K562 (cell line): ENCODE measurements around the gene KIF27. TPM values are rescaled to one million over a fixed set of nuclear protein-coding genes. Genes with fewer than 3 reads are reported as not detected.
A peak's percentile ranks its signal among the peaks of the same experiment; 100 is the strongest.

ENCODE experiments used
- ATAC-seq: fragments of 200-7000 bp; cut with Tn5 transposase; 3 replicates; pipeline ENCODE4 v1.9.1; 2020; ENCODE audit warnings: moderate library complexity
- BruUV-seq: library from RNA; stranded (reverse); fragments of 400-500 nt; replicated peaks from 2 replicates; lab custom pipeline; 2021; lab: Mats Ljungman, UMichigan
- CTCF ChIA-PET: fragments of 300-600 bp; formaldehyde crosslinking; extraction: SDS; loops from one replicate; lab custom pipeline; 2021; ENCODE audit warnings: low intra/inter-chr PET ratio; lab: Yijun Ruan, JAX
- POLR2A ChIA-PET: fragments of 300-600, 350-650 bp; sonication (Branson Sonifier 250); formaldehyde crosslinking; extraction: SDS; loops from one replicate; lab custom pipeline; 2021; ENCODE audit warnings: antibody characterized with exemption, inconsistent platforms; lab: Yijun Ruan, JAX
- DNase-seq, 4 experiments: peaks; one replicate each; pipeline versions ENCODE4 v3.0.0 to v3.0.0-alpha.2; 2011 to 2018; ENCODE audit warnings: low spot score in 3 of 4, mixed read lengths in 3 of 4; ENCODE audit errors: extremely low read depth in 1 of 4
- FAIRE-seq: peaks from 2 replicates; lab custom pipeline; 2011; peaks lifted over from hg19 to GRCh38; lab: Jason Lieb, UNC
- H2AFZ ChIP-seq: 2 replicates; pipeline ENCODE4 v1.6.0; 2011; ENCODE audit warnings: low read depth, low read length, control low read depth, inconsistent platforms
- H3K27ac ChIP-seq: fragments of 200-600 bp; 3 replicates; pipeline ENCODE4 v1.8.0; 2011; ENCODE audit warnings: low read depth, mild to moderate bottlenecking, control low read depth, inconsistent platforms, low read length, moderate library complexity, mixed read lengths; ENCODE audit errors: extremely low read depth
- H3K27me3 ChIP-seq, 2 experiments: fragments of 300-600 bp in 1 of 2; 2 replicates in 1 of 2; 3 replicates in 1 of 2; pipeline versions ENCODE4 v1.6.0 to v1.8.0; 2011; ENCODE audit warnings: inconsistent platforms in 2 of 2, low read length in 2 of 2, mild to moderate bottlenecking in 1 of 2, mixed read lengths in 1 of 2, moderate library complexity in 1 of 2; ENCODE audit not compliant: control insufficient read depth in 2 of 2, insufficient read depth in 2 of 2
- H3K36me3 ChIP-seq: fragments of 300-600 bp; 3 replicates; pipeline ENCODE4 v1.8.0; 2011; ENCODE audit warnings: mild to moderate bottlenecking, low read length, inconsistent platforms; ENCODE audit not compliant: control insufficient read depth, insufficient read depth
- H3K4me1 ChIP-seq, 2 experiments: fragments of 200-600 bp in 1 of 2; replicated peaks in 1 of 2; 2 replicates in 1 of 2; 3 replicates in 1 of 2; pipeline versions ENCODE4 v1.5.1 to v1.8.0; 2011; ENCODE audit warnings: inconsistent platforms in 2 of 2, low read length in 2 of 2, mild to moderate bottlenecking in 1 of 2, mixed read lengths in 1 of 2, moderate library complexity in 1 of 2; ENCODE audit not compliant: control insufficient read depth in 2 of 2, insufficient read depth in 2 of 2
- H3K4me2 ChIP-seq: 2 replicates; pipeline ENCODE4 v1.6.1; 2011; ENCODE audit warnings: low read length, control low read depth, inconsistent platforms, mixed read lengths; ENCODE audit not compliant: insufficient read depth
- H3K4me3 ChIP-seq: fragments of 200-600 bp; sonication (generic), shearing (Covaris generic); 2 replicates; pipeline ENCODE4 v1.5.1; 2016; ENCODE audit warnings: control low read depth, inconsistent platforms
- H3K79me2 ChIP-seq: fragments of 200-600 bp; 3 replicates; pipeline ENCODE4 v1.8.0; 2011; ENCODE audit warnings: low read length, inconsistent platforms; ENCODE audit not compliant: control insufficient read depth, insufficient read depth
- H3K9ac ChIP-seq, 2 experiments: 2 replicates each; pipeline versions ENCODE4 v1.6.0 to v1.6.1; 2011; ENCODE audit warnings: low read depth in 2 of 2, low read length in 2 of 2, control low read depth in 1 of 2, inconsistent platforms in 1 of 2, mild to moderate bottlenecking in 1 of 2, mixed read lengths in 1 of 2; ENCODE audit not compliant: insufficient read depth in 1 of 2
- H3K9me1 ChIP-seq: one replicate; pipeline ENCODE4 v1.6.0; 2011; ENCODE audit warnings: inconsistent platforms, mild to moderate bottlenecking, low read length, moderate library complexity; ENCODE audit not compliant: control insufficient read depth, insufficient read depth
- H3K9me3 ChIP-seq: replicated peaks from 2 replicates; pipeline ENCODE4 v1.5.1; 2011; ENCODE audit warnings: low read depth, low read length, inconsistent platforms; ENCODE audit not compliant: control insufficient read depth, insufficient read depth
- H4K20me1 ChIP-seq: replicated peaks from 2 replicates; pipeline ENCODE4 v1.6.1; 2011; ENCODE audit warnings: low read length, inconsistent platforms, mixed read lengths; ENCODE audit not compliant: control insufficient read depth, insufficient read depth
- BRCA1 ChIP-seq, 2 experiments: fragments of 450-650 bp in 1 of 2; sonication (generic) in 1 of 2; formaldehyde crosslinking in 1 of 2; IDR thresholded peaks; 2 replicates each; pipeline versions ENCODE4 v1.5.0 to v1.6.1; 2017 to 2020; ENCODE audit warnings: mild to moderate bottlenecking in 1 of 2, missing genetic modification reagents in 1 of 2
- BRF1 ChIP-seq: IDR thresholded peaks from 3 replicates; pipeline ENCODE4 v1.6.1; 2011; ENCODE audit warnings: borderline replicate concordance, mild to moderate bottlenecking; ENCODE audit not compliant: insufficient read length; ENCODE audit errors: extremely low read depth
- HLTF ChIP-seq: fragments of 450-650 bp; IDR thresholded peaks from 2 replicates; pipeline ENCODE4 v1.6.1; 2016
- HNRNPUL1 ChIP-seq: fragments of 200-400 bp; formaldehyde crosslinking; IDR thresholded peaks from 2 replicates; pipeline ENCODE4 v1.6.1; 2017; ENCODE audit warnings: low read length
- MNT ChIP-seq, 2 experiments: fragments of 450-650 bp; conservative IDR thresholded peaks; 2 replicates each; pipeline ENCODE4 v1.6.1; 2017; ENCODE audit warnings: mild to moderate bottlenecking in 2 of 2, moderate library complexity in 2 of 2
- MYNN ChIP-seq, 2 experiments: sonication (generic); formaldehyde crosslinking in 1 of 2; IDR thresholded peaks; 2 replicates each; pipeline versions ENCODE4 v1.5.0 to v1.6.1; 2016 to 2020; ENCODE audit warnings: antibody characterized with exemption in 1 of 2, missing genetic modification reagents in 1 of 2
- OTX1 ChIP-seq: fragments of 450-650 bp; formaldehyde crosslinking; IDR thresholded peaks from 2 replicates; pipeline ENCODE4 v1.4.0; 2022; ENCODE audit warnings: mild to moderate bottlenecking
- ZNF449 ChIP-seq: fragments of 250-450 bp; sonication (Bioruptor Pico); IDR thresholded peaks from 2 replicates; pipeline ENCODE4 v1.8.0; 2022; ENCODE audit warnings: moderate library complexity, mild to moderate bottlenecking, inconsistent platforms
- WGBS: fragments of 100-300 bp; shearing (Covaris generic); methylation state at CpG from one replicate; pipeline ENCODE4 v1.1.6; 2016; ENCODE audit warnings: low coverage, mixed read lengths; ENCODE audit not compliant: insufficient coverage; ENCODE audit errors: missing lambda C conversion rate; 5-methylcytosine and 5-hydroxymethylcytosine counted together
- in situ Hi-C: fragments of 300-500 bp; cut with MboI; formaldehyde crosslinking; loops from 4 replicates; pipeline ENCODE4 v1.15.0; 2018; ENCODE audit warnings: inconsistent platforms, mixed read lengths
- intact Hi-C: fragments of 100-400 bp; cut with micrococcal nuclease; formaldehyde crosslinking; loops from 2 replicates; pipeline ENCODE4 v1.14.2; 2022
- polyA plus RNA-seq, 8 experiments: library from polyadenylated mRNA; depleted of rRNA in 4 of 8; stranded (reverse) in 5 of 8; unstranded in 3 of 8; fragments of >200 nt; fragmentation: Nextera tagmentation in 2 of 8; fragmentation: Illumina TruSeq in 1 of 8; extraction: Ambion mirVana in 2 of 8; extraction: Trizol in 1 of 8; gene quantifications; 2 replicates each; pipeline versions ENCODE4 v1.2.1 to v1.2.3, GENCODE V29; 2011 to 2014; ENCODE audit warnings: inconsistent platforms in 1 of 8, missing spikeins in 1 of 8
- total RNA-seq, 7 experiments: library from RNA; depleted of rRNA in 6 of 7; stranded (reverse); fragments of >200 nt in 6 of 7; fragmentation: Illumina TruSeq in 2 of 7; extraction: Trizol in 2 of 7; gene quantifications; 2 replicates each; pipeline versions ENCODE4 v1.2.1 to v1.2.3, GENCODE V29; 2011 to 2021; ENCODE audit warnings: low replicate concordance in 1 of 7

Gene KIF27
- total and polyA plus RNA-seq, 9 of the 15 experiments (the other 6 are each of a cell fraction or from before 2014, with no cell fraction given) = 0.32 to 2.4 (median 0.98) TPM

GRCh38 chr9:83965350-83966208 is 44.3 kb upstream of the KIF27 start (continued):
- TF ChIP-seq MNT (conservative IDR thresholded peaks at IDR 0.05) (no peak), HLTF (0 out of 2 replicates have a peak, but pooled peaks have one; percentile 13), OTX1 (CRISPR knock-in tag) (peak; percentile 49; the same call in 1 of the 2 replicates), MYNN (IDR thresholded peaks at IDR 0.05) (peak; percentile 59; the same call in 1 of the 2 replicates), MYNN (CRISPR knock-in tag; IDR thresholded peaks at IDR 0.05) (no peak)

- H3K4me3 ChIP-seq = no peak overlapping the region
- peaks cover 0 to 4% of the 10 kb centered on the region in 2 experiments; a peak in 3 of 5 replicates for H3K4me1 ChIP-seq
- no peak overlapping the region for H3K4me2 ChIP-seq
- no peaks in the 10 kb centered on the region for H3K9me3 ChIP-seq
- WGBS = 11% methylated on average over 2 of the region's 2 CpGs
- H3K27me3 ChIP-seq = no peaks in the 10 kb centered on the region
- ATAC-seq (peak; percentile 43), DNase-seq (no peak), FAIRE-seq (no peak)
- peak overlapping the region; percentile 34; the same call in 2 of the 3 replicates for H3K27ac ChIP-seq
- POLR2A ChIA-PET = interaction anchor here (1.0 to 2.0 kb wide), 4 partner anchors 9 to 16 kb away, joined by 3 to 11 read pairs (median 6); partner anchors contain the start of genes HNRNPK and RMI1
- no peaks in the 10 kb centered on the region for H4K20me1 ChIP-seq
- intact Hi-C loops (no loop called here), in situ Hi-C loops (no loop called here)
- H3K79me2 ChIP-seq = no peaks in the 10 kb centered on the region
- H3K9ac ChIP-seq = no peak overlapping the region
- TF ChIP-seq ZNF449 (CRISPR knock-in tag) (no peak), BRF1 (no peak), HNRNPUL1 (no peak), BRCA1 (IDR thresholded peaks at IDR 0.05) (no peak), BRCA1 (CRISPR knock-in tag; IDR thresholded peaks at IDR 0.05) (no peak)
- no TSS peak for BruUV-seq
- H3K9me1 ChIP-seq = no peaks in the 10 kb centered on the region
- no peak overlapping the region for H2AFZ ChIP-seq
- H3K36me3 ChIP-seq = peaks cover 32% of the 10 kb centered on the region
- CTCF ChIA-PET = no interaction called here
These were observed 43.7 kb upstream of the KIF27 start for GRCh38 chr9:83964973-83965349.
